AG04449 (cell line): ENCODE measurements around the gene LARP1B.
A peak's percentile ranks its signal among the peaks of the same experiment; 100 is the strongest.

Source experiments
- CTCF ChIA-PET: fragments of 350-600 bp; formaldehyde crosslinking; extraction: SDS; loops from one replicate; lab custom pipeline; 2021; ENCODE audit warnings: antibody characterized with exemption; lab: Yijun Ruan, JAX
- POLR2A ChIA-PET: fragments of 400-600, 350-600 bp; formaldehyde crosslinking; extraction: SDS; loops from one replicate; lab custom pipeline; 2020; ENCODE audit warnings: antibody characterized with exemption, inconsistent platforms; lab: Yijun Ruan, JAX
- DNase-seq: peaks from one replicate; pipeline ENCODE4 v3.0.0-alpha.2; 2010; ENCODE audit warnings: low read depth, low spot score
- H3K4me3 ChIP-seq: 2 replicates; pipeline ENCODE4 v1.5.1; 2011; ENCODE audit warnings: low read depth, mild to moderate bottlenecking, control low read depth, low read length
- TF ChIP-seq, protein P1 (sequence below): IDR thresholded peaks from one replicate; pipeline ENCODE4 v1.5.1; 2011; ENCODE audit warnings: mild to moderate bottlenecking, moderate library complexity, low read length, control low read depth, inconsistent platforms; ENCODE audit not compliant: insufficient read depth; ENCODE audit errors: missing control alignments

Gene LARP1B

DNA sequence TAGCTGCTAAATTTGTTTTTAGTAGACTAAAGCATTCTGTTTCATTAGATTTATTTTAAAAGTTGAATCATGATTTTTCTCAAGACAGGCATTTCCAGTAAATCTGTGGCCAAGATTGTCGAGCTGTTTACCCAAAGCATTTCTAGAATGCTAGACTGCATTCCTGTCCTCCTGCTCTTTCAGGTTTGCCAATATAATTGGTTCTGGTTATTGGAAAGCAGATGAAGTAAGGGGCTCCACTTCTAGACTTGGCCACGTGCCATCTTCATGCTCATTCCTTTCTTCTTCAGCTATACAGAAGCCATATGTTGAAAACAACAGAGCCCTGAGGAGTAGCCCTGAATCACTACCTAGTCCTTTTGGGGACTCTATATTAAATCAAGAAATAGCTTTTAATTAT lies 164.0 kb downstream of the LARP1B start:
- DNase-seq: peak; percentile 89
- CTCF ChIA-PET: interaction anchor here (0.6 to 1.8 kb wide), 7 partner anchors 9 to 327 kb away, joined by 3 to 5 read pairs (median 3); no protein-coding TSS in a partner anchor
- TF ChIP-seq, protein P1, sequence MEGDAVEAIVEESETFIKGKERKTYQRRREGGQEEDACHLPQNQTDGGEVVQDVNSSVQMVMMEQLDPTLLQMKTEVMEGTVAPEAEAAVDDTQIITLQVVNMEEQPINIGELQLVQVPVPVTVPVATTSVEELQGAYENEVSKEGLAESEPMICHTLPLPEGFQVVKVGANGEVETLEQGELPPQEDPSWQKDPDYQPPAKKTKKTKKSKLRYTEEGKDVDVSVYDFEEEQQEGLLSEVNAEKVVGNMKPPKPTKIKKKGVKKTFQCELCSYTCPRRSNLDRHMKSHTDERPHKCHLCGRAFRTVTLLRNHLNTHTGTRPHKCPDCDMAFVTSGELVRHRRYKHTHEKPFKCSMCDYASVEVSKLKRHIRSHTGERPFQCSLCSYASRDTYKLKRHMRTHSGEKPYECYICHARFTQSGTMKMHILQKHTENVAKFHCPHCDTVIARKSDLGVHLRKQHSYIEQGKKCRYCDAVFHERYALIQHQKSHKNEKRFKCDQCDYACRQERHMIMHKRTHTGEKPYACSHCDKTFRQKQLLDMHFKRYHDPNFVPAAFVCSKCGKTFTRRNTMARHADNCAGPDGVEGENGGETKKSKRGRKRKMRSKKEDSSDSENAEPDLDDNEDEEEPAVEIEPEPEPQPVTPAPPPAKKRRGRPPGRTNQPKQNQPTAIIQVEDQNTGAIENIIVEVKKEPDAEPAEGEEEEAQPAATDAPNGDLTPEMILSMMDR: no peak
- no peak overlapping the region for H3K4me3 ChIP-seq
- POLR2A ChIA-PET: interaction anchor here (0.8 to 1.4 kb wide), 2 partner anchors 16 to 61 kb away, joined by 3 to 12 read pairs; no protein-coding TSS in a partner anchor

DNA sequence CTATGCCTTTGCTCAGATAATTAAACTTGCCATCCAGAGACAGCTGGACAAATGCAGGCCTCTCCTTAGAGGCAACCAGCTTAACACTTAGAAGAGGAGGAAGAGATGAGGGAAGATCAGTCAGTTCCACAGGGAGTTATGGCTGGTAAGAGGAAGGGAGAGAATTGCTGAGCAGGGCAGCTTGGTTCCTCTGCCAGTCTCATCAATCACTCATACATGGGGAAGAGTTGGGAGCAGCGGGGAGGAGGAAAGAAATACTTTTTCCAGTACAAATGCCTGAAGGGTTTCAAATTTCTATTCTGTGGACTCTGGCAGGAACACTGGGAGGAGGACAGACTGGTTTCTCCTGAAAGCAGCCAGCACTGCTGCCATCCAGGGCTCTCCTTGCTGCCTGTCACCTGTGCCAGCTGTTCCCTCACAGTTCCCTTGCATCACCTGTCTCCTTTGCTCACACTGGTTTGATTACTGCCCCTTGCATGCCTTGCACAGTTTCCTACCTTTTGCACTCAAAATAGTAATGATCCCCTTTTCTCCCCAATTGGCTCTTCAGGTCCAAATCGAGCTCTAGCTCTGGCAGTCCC lies 167.0 kb downstream of the LARP1B start:
- H3K4me3 ChIP-seq: no peak overlapping the region
- TF ChIP-seq, protein P1: no peak
- no peak for DNase-seq
- ChIA-PET CTCF (interaction anchor here (0.6 to 1.8 kb wide), 3 partner anchors 8 to 111 kb away, joined by 3 to 9 read pairs (median 3); no protein-coding TSS in a partner anchor), POLR2A (interaction anchor here (1.2 to 1.4 kb wide), 2 partner anchors 13 to 143 kb away, joined by 4 read pairs; no protein-coding TSS in a partner anchor)

DNA sequence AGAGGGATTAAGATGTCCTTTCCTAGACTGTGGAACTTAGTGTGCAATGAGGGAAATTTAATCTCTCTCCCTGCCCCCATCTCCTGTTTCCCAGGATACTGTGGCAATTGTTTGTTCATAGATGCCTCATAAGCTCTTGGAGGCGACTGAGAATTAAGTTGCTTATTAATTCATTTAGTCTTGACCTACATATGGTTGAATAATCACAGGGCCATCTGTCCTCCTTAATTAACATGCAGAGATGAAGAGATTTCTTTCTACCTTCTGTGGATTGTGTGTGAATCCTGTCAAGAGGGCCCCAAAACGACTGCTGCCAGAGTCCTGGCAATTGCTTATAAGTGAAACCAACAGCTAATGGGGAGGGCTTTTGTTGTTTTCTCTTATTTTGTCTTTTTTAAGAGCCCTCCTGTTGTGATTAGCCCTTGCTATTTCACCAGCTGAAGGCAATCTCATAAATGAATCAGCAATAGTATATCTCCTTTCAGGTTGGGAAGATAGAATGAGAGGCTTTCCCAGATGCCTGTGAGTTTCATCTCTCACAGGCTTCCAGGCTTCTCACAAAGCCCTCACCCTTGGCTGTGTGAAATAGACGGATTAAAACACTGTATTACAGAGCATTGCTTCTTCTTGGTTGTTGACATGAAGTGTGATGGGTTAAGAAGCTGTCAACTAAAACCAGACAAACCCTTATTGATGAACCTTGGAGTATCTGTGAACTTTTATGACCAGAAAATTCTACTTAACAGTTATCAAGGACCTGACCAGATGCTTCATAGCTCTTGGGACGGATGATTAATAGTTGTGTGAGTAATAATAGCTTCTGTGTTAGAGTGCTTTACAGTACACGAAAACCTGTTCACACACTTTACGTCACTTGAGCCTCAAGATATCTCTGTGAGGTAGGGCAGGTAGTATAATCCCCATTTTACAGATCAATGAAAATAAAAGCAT lies 168.0 kb downstream of the LARP1B start:
- CTCF ChIA-PET: interaction anchor here (1.2 to 1.8 kb wide), 3 partner anchors 9 to 110 kb away, joined by 3 to 9 read pairs (median 3); no protein-coding TSS in a partner anchor
- POLR2A ChIA-PET: interaction anchor here (0.9 to 1.4 kb wide), 2 partner anchors 12 to 13 kb away, joined by 4 read pairs; no protein-coding TSS in a partner anchor
- DNase-seq: no peak
- TF ChIP-seq, protein P1: no peak
- H3K4me3 ChIP-seq: no peak overlapping the region

DNA sequence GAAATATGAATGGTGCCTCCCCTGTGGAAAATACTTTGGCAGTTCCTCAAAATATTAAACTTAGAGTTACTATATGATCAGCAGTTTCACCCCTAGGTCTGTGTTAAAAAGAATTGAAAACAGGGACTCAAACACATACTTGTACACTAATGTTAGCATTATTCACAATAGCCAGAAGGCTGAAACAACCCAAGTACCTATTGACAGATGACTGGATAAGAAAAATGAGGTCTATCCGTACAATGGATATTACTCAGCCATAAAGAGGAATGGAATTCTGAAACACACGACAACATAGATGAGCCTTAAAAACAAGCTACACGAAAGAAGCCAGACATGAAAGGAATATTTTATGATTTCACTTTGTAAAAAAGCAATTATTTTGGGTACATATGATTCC lies 171.6 kb downstream of the LARP1B start:
- H3K4me3 ChIP-seq: no peak overlapping the region
- TF ChIP-seq, protein P1: no peak
- DNase-seq: no peak
- POLR2A ChIA-PET: no interaction called here
- CTCF ChIA-PET: no interaction called here

DNA sequence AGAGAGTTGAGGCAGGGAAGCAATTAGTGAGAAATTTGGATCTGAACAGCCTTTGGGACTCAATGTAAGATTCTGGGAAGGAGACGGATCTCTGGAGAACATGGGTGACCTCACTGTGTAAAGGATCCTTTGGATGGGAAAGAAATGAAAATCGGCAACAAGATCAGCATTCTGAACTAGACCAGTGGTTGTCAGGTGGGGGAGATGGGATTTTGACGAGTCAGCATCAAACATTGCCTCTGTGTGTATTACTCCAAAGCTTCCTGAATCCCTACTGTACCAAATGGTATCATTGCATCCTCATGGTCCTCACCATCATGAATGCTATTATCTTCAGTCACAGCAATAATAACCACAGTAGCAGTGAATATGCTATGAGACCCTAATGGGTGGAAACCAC lies 173.7 kb downstream of the LARP1B start:
- no peak for DNase-seq
- H3K4me3 ChIP-seq: no peak overlapping the region
- ChIA-PET CTCF (no interaction called here), POLR2A (no interaction called here)
- TF ChIP-seq, protein P1: no peak
